Thymus (tissue), 11 donors: ENCODE measurements around the gene WNK2. TPM values are rescaled to one million over a fixed set of nuclear protein-coding genes. Genes with fewer than 3 reads are reported as not detected.
A peak's percentile ranks its signal among the peaks of the same experiment; 100 is the strongest.

Source experiments
- DNase-seq, 9 donors: peaks; one replicate each; pipeline ENCODE4 v3.0.0-alpha.2; 2013; ENCODE audit warnings: low spot score in 9 of 9, low read depth in 6 of 9, missing footprints in 1 of 9
- H3K27ac ChIP-seq, 2 donors: one replicate each; pipeline ENCODE4 v1.5.1; 2013; ENCODE audit warnings: control low read depth in 1 of 2, low read depth in 1 of 2, low read length in 1 of 2, mild to moderate bottlenecking in 1 of 2, moderate library complexity in 1 of 2
- H3K27me3 ChIP-seq, 2 donors: one replicate each; pipeline ENCODE4 v1.5.1; 2013; ENCODE audit warnings: low read length in 1 of 2; ENCODE audit not compliant: control insufficient read depth in 2 of 2, insufficient read depth in 1 of 2
- H3K36me3 ChIP-seq, 2 donors: one replicate each; pipeline ENCODE4 v1.5.1; 2013; ENCODE audit warnings: low read length in 1 of 2, mild to moderate bottlenecking in 1 of 2, moderate library complexity in 1 of 2; ENCODE audit not compliant: control insufficient read depth in 2 of 2, insufficient read depth in 2 of 2
- H3K4me1 ChIP-seq, 2 donors: one replicate each; pipeline ENCODE4 v1.5.1; 2013; ENCODE audit warnings: low read length in 2 of 2; ENCODE audit not compliant: control insufficient read depth in 2 of 2, insufficient read depth in 2 of 2
- H3K4me3 ChIP-seq, 2 donors: one replicate each; pipeline ENCODE4 v1.5.1; 2013; ENCODE audit warnings: low read length in 2 of 2, control low read depth in 1 of 2, mild to moderate bottlenecking in 1 of 2
- H3K9me3 ChIP-seq, 2 donors: one replicate each; pipeline ENCODE4 v1.5.1; 2013; ENCODE audit warnings: low read length in 1 of 2, mild to moderate bottlenecking in 1 of 2; ENCODE audit not compliant: control insufficient read depth in 2 of 2, insufficient read depth in 1 of 2
- whole genome bisulfite sequencing: extraction: QIAGEN DNeasy Blood & Tissue Kit; methylation state at CpG from one replicate; pipeline ENCODE4 v1.1.7; 2013; 5-methylcytosine and 5-hydroxymethylcytosine counted together
- polyA plus RNA-seq: library from polyadenylated mRNA; stranded (reverse); fragments of 200-250 nt; gene quantifications from one replicate; pipeline ENCODE4 v1.2.3, GENCODE V29; 2013
- total RNA-seq: library from RNA; stranded (reverse); fragments of 120-200 nt; gene quantifications from one replicate; pipeline ENCODE4 v1.2.4, GENCODE V29; 2013
- donor health status: healthy.

The WNK2 gene
- total and polyA plus RNA-seq, 2 donors, result 9.1 to 12.5 TPM

- Histone ChIP-seq H3K9me3 (peaks cover 0 to 8% of the 10 kb centered on the region in 2 donors), H3K4me1 (peaks cover 32 to 72% of the 10 kb centered on the region in 2 donors), H3K27me3 (no peaks in the 10 kb centered on the region), H3K4me3 (no peak overlapping the region), H3K36me3 (peaks cover 0 to 6% of the 10 kb centered on the region in 2 donors), H3K27ac (peak overlapping the region in 1 of 2 donors; percentile 79)
- WGBS, result 93% methylated on average over 28 of the region's 28 CpGs
- DNase-seq, result no peak
These were observed 84.0 kb downstream of the WNK2 start for GRCh38 chr9:93267681-93268505.

- no peaks in the 10 kb centered on the region for H3K27me3 ChIP-seq
- H3K9me3 ChIP-seq, result peaks cover 0 to 12% of the 10 kb centered on the region in 2 donors
- H3K4me3 ChIP-seq, result peak overlapping the region; percentile 19
- peak; percentile 33 to 84 (median 52) for DNase-seq
- peaks cover 0 to 6% of the 10 kb centered on the region in 2 donors for H3K36me3 ChIP-seq
- H3K4me1 ChIP-seq, result peaks cover 32 to 67% of the 10 kb centered on the region in 2 donors
- WGBS, result 15% methylated on average over 17 of the region's 17 CpGs
- peak overlapping the region; percentile 46 to 79 for H3K27ac ChIP-seq
These were observed 84.8 kb downstream of the WNK2 start for GRCh38 chr9:93268551-93269314.

GRCh38 chr9:93270976-93271375 lies 87.0 kb downstream of the WNK2 start:
- Histone ChIP-seq H3K27me3 (no peaks in the 10 kb centered on the region), H3K9me3 (peaks cover 0 to 12% of the 10 kb centered on the region in 2 donors), H3K36me3 (no peaks in the 10 kb centered on the region), H3K27ac (no peak overlapping the region), H3K4me3 (no peak overlapping the region), H3K4me1 (peaks cover 32 to 51% of the 10 kb centered on the region in 2 donors)
- no peak for DNase-seq
- 87% methylated on average over 3 of the region's 3 CpGs for WGBS

- 98% methylated on average over 5 of the region's 5 CpGs for WGBS
- no peak for DNase-seq
These were observed 93.0 kb downstream of the WNK2 start for GRCh38 chr9:93276973-93277372.

GRCh38 chr9:93278144-93278543 lies 94.2 kb downstream of the WNK2 start:
- Histone ChIP-seq H3K4me3 (no peak overlapping the region), H3K27me3 (no peaks in the 10 kb centered on the region), H3K36me3 (no peaks in the 10 kb centered on the region), H3K27ac (no peak overlapping the region), H3K9me3 (peaks cover 0 to 2% of the 10 kb centered on the region in 2 donors), H3K4me1 (no peaks in the 10 kb centered on the region)
- WGBS, result 96% methylated on average over 7 of the region's 7 CpGs
- DNase-seq, result no peak

More at GRCh38 chr9:93276973-93277372, 93.0 kb downstream of the WNK2 start:
- no peaks in the 10 kb centered on the region for H3K27me3 ChIP-seq
- H3K27ac ChIP-seq, result no peak overlapping the region
- H3K36me3 ChIP-seq, result no peaks in the 10 kb centered on the region
- H3K9me3 ChIP-seq, result peaks cover 0 to 8% of the 10 kb centered on the region in 2 donors
- no peak overlapping the region for H3K4me3 ChIP-seq
- no peaks in the 10 kb centered on the region for H3K4me1 ChIP-seq

GRCh38 chr9:93280661-93281259 lies 96.8 kb downstream of the WNK2 start:
- Histone ChIP-seq H3K27me3 (no peaks in the 10 kb centered on the region), H3K9me3 (peaks cover 0 to 3% of the 10 kb centered on the region in 2 donors), H3K4me1 (peaks cover 0 to 2% of the 10 kb centered on the region in 2 donors), H3K27ac (no peak overlapping the region), H3K4me3 (no peak overlapping the region), H3K36me3 (no peaks in the 10 kb centered on the region)
- WGBS, result 94% methylated on average over 1 of the region's 1 CpG
- no peak for DNase-seq

GRCh38 chr9:93286252-93287188 lies 102.6 kb downstream of the WNK2 start:
- no peaks in the 10 kb centered on the region for H3K27me3 ChIP-seq
- peaks cover 0 to 44% of the 10 kb centered on the region in 2 donors for H3K4me1 ChIP-seq
- H3K36me3 ChIP-seq, result no peaks in the 10 kb centered on the region
- no peak for DNase-seq
- no peak overlapping the region for H3K4me3 ChIP-seq
- peak overlapping the region in 1 of 2 donors; percentile 49 for H3K27ac ChIP-seq
- 85% methylated on average over 6 of the region's 6 CpGs for WGBS
- peaks cover 0 to 8% of the 10 kb centered on the region in 2 donors for H3K9me3 ChIP-seq

- Histone ChIP-seq H3K27ac (no peak overlapping the region), H3K4me3 (no peak overlapping the region), H3K4me1 (peaks cover 0 to 51% of the 10 kb centered on the region in 2 donors), H3K36me3 (peaks cover 0 to under 1% of the 10 kb centered on the region in 2 donors), H3K27me3 (no peaks in the 10 kb centered on the region), H3K9me3 (peaks cover 0 to 8% of the 10 kb centered on the region in 2 donors)
- no peak for DNase-seq
- WGBS, result 96% methylated on average over 10 of the region's 10 CpGs
These were observed 103.2 kb downstream of the WNK2 start for GRCh38 chr9:93287189-93287552.
